ENCODE data around the gene RABGAP1.

- no peak for TF ChIP-seq CTCF (IDR thresholded peaks at IDR 0.05)
- no peak for TF ChIP-seq POLR2A (IDR thresholded peaks at IDR 0.05)
- no peak for TF ChIP-seq EP300 (IDR thresholded peaks at IDR 0.05)
Observed at GRCh38 chr9:123099548-123099947, 158.7 kb downstream of the RABGAP1 start.

Measured in tibial nerve (tissue), 4 donors.